GM23338 (cell line): ENCODE results near the gene GNAI2. TPM values are rescaled to one million over a fixed set of nuclear protein-coding genes. Genes with fewer than 3 reads are reported as not detected.

Experiments used
- ATAC-seq: fragments of 200-7000 bp; cut with Tn5 transposase; 3 replicates; pipeline ENCODE4 v1.9.1; 2020
- DNase-seq: peaks from one replicate; pipeline ENCODE4 v3.0.0-alpha.2; 2015; ENCODE audit warnings: low spot score
- H2AFZ ChIP-seq: fragments of 200-600 bp; sonication (generic); 2 replicates; pipeline ENCODE4 v1.8.0; 2016; ENCODE audit warnings: antibody characterized with exemption, mild to moderate bottlenecking, moderate library complexity
- H3F3A ChIP-seq: fragments of 200-600 bp; sonication (generic); replicated peaks from 2 replicates; pipeline ENCODE4 v1.8.0; 2017; ENCODE audit warnings: antibody characterized with exemption, mixed run types, low read depth
- H3K27ac ChIP-seq: fragments of 200-600 bp; sonication (generic); 2 replicates; pipeline ENCODE4 v1.6.1; 2016; ENCODE audit warnings: low read depth
- H3K27me3 ChIP-seq: fragments of 200-600 bp; sonication (generic); 2 replicates; pipeline ENCODE4 v1.8.0; 2016; ENCODE audit warnings: mild to moderate bottlenecking, mixed run types, moderate library complexity; ENCODE audit not compliant: insufficient read depth
- H3K36me3 ChIP-seq: fragments of 200-600 bp; sonication (generic); 2 replicates; pipeline ENCODE4 v1.8.0; 2016; ENCODE audit warnings: mild to moderate bottlenecking; ENCODE audit not compliant: insufficient read depth
- H3K4me1 ChIP-seq: fragments of 200-600 bp; sonication (generic); 2 replicates; pipeline ENCODE4 v1.8.0; 2016; ENCODE audit warnings: mild to moderate bottlenecking, moderate library complexity; ENCODE audit not compliant: insufficient read depth
- H3K4me2 ChIP-seq: fragments of 200-600 bp; sonication (generic); 2 replicates; pipeline ENCODE4 v1.7.1; 2017; ENCODE audit warnings: mixed run types
- H3K4me3 ChIP-seq: fragments of 200-600 bp; sonication (generic); 2 replicates; pipeline ENCODE4 v1.6.1; 2016; ENCODE audit warnings: mixed run types
- H3K79me2 ChIP-seq: fragments of 200-600 bp; sonication (generic); replicated peaks from 2 replicates; pipeline ENCODE4 v1.8.0; 2017; ENCODE audit warnings: mild to moderate bottlenecking; ENCODE audit not compliant: insufficient read depth
- H3K9me2 ChIP-seq: fragments of 200-600 bp; sonication (generic); 2 replicates; pipeline ENCODE4 v1.8.0; 2017; ENCODE audit not compliant: insufficient read depth
- H4K20me1 ChIP-seq: fragments of 200-600 bp; sonication (generic); replicated peaks from 2 replicates; pipeline ENCODE4 v1.8.0; 2017; ENCODE audit warnings: mild to moderate bottlenecking; ENCODE audit not compliant: insufficient read depth
- H3K27ac Mint-ChIP-seq: 2 replicates; pipeline ENCODE4 v1.8.0; 2020; ENCODE audit warnings: inconsistent platforms, mild to moderate bottlenecking, moderate library complexity, mixed read lengths
- H3K27me3 Mint-ChIP-seq: 3 replicates; pipeline ENCODE4 v1.8.0; 2022; ENCODE audit warnings: low read depth, mild to moderate bottlenecking, moderate library complexity, mixed read lengths, inconsistent platforms; ENCODE audit not compliant: insufficient read depth, poor library complexity
- H3K36me3 Mint-ChIP-seq: 3 replicates; pipeline ENCODE4 v1.8.0; 2021; ENCODE audit warnings: low read depth, mild to moderate bottlenecking, inconsistent platforms, moderate library complexity, mixed read lengths
- H3K4me1 Mint-ChIP-seq: 3 replicates; pipeline ENCODE4 v1.8.0; 2020; ENCODE audit warnings: mild to moderate bottlenecking, inconsistent platforms, mixed read lengths
- H3K4me3 Mint-ChIP-seq: 3 replicates; pipeline ENCODE4 v1.8.0; 2021; ENCODE audit warnings: moderate library complexity, mild to moderate bottlenecking, inconsistent platforms, mixed read lengths
- H3K9me3 Mint-ChIP-seq: 3 replicates; pipeline ENCODE4 v1.8.0; 2020; ENCODE audit warnings: moderate library complexity, mild to moderate bottlenecking, inconsistent platforms, mixed read lengths
- CREB1 ChIP-seq: fragments of 250-450 bp; sonication (Bioruptor Pico); IDR thresholded peaks from 2 replicates; pipeline ENCODE4 v1.5.0; 2020; ENCODE audit warnings: low read depth, mild to moderate bottlenecking, moderate library complexity
- EZH2 ChIP-seq: fragments of 200-600 bp; sonication (generic); IDR thresholded peaks from one replicate; pipeline ENCODE4 v1.8.0; 2017; ENCODE audit warnings: antibody characterized with exemption, mild to moderate bottlenecking, low read depth; ENCODE audit not compliant: unreplicated experiment
- EZH2phosphoT487 ChIP-seq: fragments of 200-600 bp; sonication (generic); IDR thresholded peaks from one replicate; pipeline ENCODE4 v1.8.1; 2018; ENCODE audit warnings: antibody characterized with exemption; ENCODE audit not compliant: unreplicated experiment
- JUNB ChIP-seq: IDR thresholded peaks from one replicate; pipeline ENCODE4 v1.6.1; 2016; ENCODE audit warnings: antibody characterized with exemption; ENCODE audit not compliant: unreplicated experiment
- NANOG ChIP-seq: IDR thresholded peaks from 2 replicates; pipeline ENCODE4 v1.6.1; 2016; ENCODE audit warnings: antibody characterized with exemption, borderline replicate concordance
- POLR2AphosphoS5 ChIP-seq: IDR thresholded peaks from 2 replicates; pipeline ENCODE4 v1.6.1; 2016; ENCODE audit warnings: antibody characterized with exemption, low read depth
- STAT1 ChIP-seq: IDR thresholded peaks from one replicate; pipeline ENCODE4 v1.6.1; 2016; ENCODE audit warnings: antibody characterized with exemption; ENCODE audit not compliant: unreplicated experiment
- ZNF114 ChIP-seq: fragments of 250-450 bp; sonication (Bioruptor Pico); IDR thresholded peaks from 2 replicates; pipeline ENCODE4 v1.5.0; 2020; ENCODE audit warnings: mild to moderate bottlenecking, moderate library complexity
- ZNF331 ChIP-seq: fragments of 250-450 bp; sonication (Bioruptor Pico); IDR thresholded peaks from 2 replicates; pipeline ENCODE4 v1.5.0; 2020; ENCODE audit warnings: low read depth, mild to moderate bottlenecking, moderate library complexity
- polyA plus RNA-seq: library from polyadenylated mRNA; unstranded; fragments of >200 nt; fragmentation: Nextera tagmentation; extraction: Ambion mirVana; gene quantifications from 2 replicates; pipeline ENCODE4 v1.2.1, GENCODE V29; 2016
- total RNA-seq: library from RNA; depleted of rRNA; stranded (reverse); fragments of >200 nt; shearing (Covaris generic); gene quantifications from 2 replicates; pipeline ENCODE4 v1.2.3, GENCODE V29; 2014
- TF ChIP-seq, protein P1 (sequence below): IDR thresholded peaks from one replicate; pipeline ENCODE4 v1.6.1; 2018; ENCODE audit warnings: antibody characterized with exemption; ENCODE audit not compliant: unreplicated experiment
- TF ChIP-seq, protein P2 (sequence below), 2 experiments: fragments of 200-600 bp in 1 of 2; sonication (generic) in 1 of 2; conservative IDR thresholded peaks; 2 replicates each; pipeline versions ENCODE4 v1.5.1 to v1.6.1; 2016 to 2017; ENCODE audit warnings: antibody characterized with exemption in 2 of 2, low read depth in 2 of 2, mild to moderate bottlenecking in 2 of 2, moderate library complexity in 1 of 2
- TF ChIP-seq, protein P3 (sequence below): IDR thresholded peaks from 2 replicates; pipeline ENCODE4 v1.6.1; 2016; ENCODE audit warnings: antibody characterized with exemption
- TF ChIP-seq, protein P4 (sequence below): fragments of 250-450 bp; sonication (Bioruptor Pico); IDR thresholded peaks from 2 replicates; pipeline ENCODE4 v1.5.0; 2020; ENCODE audit warnings: mild to moderate bottlenecking, moderate library complexity

The GNAI2 gene
- total and polyA plus RNA-seq, 2 experiments from 2014 or later = 138 to 153 TPM

DNA sequence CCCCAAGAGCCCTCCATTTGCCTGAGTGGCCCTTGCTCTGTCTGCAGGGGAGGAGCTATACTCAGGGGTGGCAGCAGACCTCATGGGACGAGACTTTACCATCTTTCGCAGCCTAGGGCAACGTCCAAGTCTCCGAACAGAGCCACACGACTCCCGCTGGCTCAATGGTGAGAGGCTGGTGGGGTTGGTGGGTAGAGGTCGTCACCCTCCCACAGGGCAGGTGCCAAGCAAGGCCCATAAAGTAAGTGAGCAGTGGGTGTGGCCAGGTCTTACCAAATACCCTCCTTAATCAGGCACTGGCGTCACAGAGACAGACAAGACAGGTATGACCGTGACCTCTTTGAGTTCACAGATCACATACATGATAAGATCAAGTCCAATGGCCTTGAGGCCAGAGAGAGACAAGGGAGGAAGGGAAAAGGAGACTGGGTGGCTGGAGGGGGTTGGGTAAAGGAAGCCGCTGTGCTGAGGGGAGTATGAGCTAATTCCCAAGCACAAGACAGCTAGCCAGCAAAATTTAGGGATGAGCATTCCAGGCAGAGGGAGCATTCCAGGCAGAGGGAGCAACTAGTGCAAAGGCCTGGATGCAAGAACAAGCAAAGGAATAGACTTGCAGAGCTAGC is 35.4 kb downstream of the GNAI2 start:
- TF ChIP-seq ZNF114 (CRISPR knock-in tag) (no peak), NANOG (no peak), JUNB (no peak), EZH2 (no peak), ZNF331 (CRISPR knock-in tag) (no peak), POLR2AphosphoS5 (no peak), EZH2phosphoT487 (no peak), STAT1 (no peak), CREB1 (no peak)
- TF ChIP-seq, protein P1, sequence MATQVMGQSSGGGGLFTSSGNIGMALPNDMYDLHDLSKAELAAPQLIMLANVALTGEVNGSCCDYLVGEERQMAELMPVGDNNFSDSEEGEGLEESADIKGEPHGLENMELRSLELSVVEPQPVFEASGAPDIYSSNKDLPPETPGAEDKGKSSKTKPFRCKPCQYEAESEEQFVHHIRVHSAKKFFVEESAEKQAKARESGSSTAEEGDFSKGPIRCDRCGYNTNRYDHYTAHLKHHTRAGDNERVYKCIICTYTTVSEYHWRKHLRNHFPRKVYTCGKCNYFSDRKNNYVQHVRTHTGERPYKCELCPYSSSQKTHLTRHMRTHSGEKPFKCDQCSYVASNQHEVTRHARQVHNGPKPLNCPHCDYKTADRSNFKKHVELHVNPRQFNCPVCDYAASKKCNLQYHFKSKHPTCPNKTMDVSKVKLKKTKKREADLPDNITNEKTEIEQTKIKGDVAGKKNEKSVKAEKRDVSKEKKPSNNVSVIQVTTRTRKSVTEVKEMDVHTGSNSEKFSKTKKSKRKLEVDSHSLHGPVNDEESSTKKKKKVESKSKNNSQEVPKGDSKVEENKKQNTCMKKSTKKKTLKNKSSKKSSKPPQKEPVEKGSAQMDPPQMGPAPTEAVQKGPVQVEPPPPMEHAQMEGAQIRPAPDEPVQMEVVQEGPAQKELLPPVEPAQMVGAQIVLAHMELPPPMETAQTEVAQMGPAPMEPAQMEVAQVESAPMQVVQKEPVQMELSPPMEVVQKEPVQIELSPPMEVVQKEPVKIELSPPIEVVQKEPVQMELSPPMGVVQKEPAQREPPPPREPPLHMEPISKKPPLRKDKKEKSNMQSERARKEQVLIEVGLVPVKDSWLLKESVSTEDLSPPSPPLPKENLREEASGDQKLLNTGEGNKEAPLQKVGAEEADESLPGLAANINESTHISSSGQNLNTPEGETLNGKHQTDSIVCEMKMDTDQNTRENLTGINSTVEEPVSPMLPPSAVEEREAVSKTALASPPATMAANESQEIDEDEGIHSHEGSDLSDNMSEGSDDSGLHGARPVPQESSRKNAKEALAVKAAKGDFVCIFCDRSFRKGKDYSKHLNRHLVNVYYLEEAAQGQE = no peak
- TF ChIP-seq, protein P2, sequence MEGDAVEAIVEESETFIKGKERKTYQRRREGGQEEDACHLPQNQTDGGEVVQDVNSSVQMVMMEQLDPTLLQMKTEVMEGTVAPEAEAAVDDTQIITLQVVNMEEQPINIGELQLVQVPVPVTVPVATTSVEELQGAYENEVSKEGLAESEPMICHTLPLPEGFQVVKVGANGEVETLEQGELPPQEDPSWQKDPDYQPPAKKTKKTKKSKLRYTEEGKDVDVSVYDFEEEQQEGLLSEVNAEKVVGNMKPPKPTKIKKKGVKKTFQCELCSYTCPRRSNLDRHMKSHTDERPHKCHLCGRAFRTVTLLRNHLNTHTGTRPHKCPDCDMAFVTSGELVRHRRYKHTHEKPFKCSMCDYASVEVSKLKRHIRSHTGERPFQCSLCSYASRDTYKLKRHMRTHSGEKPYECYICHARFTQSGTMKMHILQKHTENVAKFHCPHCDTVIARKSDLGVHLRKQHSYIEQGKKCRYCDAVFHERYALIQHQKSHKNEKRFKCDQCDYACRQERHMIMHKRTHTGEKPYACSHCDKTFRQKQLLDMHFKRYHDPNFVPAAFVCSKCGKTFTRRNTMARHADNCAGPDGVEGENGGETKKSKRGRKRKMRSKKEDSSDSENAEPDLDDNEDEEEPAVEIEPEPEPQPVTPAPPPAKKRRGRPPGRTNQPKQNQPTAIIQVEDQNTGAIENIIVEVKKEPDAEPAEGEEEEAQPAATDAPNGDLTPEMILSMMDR (conservative IDR thresholded peaks at IDR 0.05; ENCODE audit: low read depth in 2 of 2) = no peak
- TF ChIP-seq, protein P3, sequence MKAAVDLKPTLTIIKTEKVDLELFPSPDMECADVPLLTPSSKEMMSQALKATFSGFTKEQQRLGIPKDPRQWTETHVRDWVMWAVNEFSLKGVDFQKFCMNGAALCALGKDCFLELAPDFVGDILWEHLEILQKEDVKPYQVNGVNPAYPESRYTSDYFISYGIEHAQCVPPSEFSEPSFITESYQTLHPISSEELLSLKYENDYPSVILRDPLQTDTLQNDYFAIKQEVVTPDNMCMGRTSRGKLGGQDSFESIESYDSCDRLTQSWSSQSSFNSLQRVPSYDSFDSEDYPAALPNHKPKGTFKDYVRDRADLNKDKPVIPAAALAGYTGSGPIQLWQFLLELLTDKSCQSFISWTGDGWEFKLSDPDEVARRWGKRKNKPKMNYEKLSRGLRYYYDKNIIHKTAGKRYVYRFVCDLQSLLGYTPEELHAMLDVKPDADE = no peak
- TF ChIP-seq, protein P4, sequence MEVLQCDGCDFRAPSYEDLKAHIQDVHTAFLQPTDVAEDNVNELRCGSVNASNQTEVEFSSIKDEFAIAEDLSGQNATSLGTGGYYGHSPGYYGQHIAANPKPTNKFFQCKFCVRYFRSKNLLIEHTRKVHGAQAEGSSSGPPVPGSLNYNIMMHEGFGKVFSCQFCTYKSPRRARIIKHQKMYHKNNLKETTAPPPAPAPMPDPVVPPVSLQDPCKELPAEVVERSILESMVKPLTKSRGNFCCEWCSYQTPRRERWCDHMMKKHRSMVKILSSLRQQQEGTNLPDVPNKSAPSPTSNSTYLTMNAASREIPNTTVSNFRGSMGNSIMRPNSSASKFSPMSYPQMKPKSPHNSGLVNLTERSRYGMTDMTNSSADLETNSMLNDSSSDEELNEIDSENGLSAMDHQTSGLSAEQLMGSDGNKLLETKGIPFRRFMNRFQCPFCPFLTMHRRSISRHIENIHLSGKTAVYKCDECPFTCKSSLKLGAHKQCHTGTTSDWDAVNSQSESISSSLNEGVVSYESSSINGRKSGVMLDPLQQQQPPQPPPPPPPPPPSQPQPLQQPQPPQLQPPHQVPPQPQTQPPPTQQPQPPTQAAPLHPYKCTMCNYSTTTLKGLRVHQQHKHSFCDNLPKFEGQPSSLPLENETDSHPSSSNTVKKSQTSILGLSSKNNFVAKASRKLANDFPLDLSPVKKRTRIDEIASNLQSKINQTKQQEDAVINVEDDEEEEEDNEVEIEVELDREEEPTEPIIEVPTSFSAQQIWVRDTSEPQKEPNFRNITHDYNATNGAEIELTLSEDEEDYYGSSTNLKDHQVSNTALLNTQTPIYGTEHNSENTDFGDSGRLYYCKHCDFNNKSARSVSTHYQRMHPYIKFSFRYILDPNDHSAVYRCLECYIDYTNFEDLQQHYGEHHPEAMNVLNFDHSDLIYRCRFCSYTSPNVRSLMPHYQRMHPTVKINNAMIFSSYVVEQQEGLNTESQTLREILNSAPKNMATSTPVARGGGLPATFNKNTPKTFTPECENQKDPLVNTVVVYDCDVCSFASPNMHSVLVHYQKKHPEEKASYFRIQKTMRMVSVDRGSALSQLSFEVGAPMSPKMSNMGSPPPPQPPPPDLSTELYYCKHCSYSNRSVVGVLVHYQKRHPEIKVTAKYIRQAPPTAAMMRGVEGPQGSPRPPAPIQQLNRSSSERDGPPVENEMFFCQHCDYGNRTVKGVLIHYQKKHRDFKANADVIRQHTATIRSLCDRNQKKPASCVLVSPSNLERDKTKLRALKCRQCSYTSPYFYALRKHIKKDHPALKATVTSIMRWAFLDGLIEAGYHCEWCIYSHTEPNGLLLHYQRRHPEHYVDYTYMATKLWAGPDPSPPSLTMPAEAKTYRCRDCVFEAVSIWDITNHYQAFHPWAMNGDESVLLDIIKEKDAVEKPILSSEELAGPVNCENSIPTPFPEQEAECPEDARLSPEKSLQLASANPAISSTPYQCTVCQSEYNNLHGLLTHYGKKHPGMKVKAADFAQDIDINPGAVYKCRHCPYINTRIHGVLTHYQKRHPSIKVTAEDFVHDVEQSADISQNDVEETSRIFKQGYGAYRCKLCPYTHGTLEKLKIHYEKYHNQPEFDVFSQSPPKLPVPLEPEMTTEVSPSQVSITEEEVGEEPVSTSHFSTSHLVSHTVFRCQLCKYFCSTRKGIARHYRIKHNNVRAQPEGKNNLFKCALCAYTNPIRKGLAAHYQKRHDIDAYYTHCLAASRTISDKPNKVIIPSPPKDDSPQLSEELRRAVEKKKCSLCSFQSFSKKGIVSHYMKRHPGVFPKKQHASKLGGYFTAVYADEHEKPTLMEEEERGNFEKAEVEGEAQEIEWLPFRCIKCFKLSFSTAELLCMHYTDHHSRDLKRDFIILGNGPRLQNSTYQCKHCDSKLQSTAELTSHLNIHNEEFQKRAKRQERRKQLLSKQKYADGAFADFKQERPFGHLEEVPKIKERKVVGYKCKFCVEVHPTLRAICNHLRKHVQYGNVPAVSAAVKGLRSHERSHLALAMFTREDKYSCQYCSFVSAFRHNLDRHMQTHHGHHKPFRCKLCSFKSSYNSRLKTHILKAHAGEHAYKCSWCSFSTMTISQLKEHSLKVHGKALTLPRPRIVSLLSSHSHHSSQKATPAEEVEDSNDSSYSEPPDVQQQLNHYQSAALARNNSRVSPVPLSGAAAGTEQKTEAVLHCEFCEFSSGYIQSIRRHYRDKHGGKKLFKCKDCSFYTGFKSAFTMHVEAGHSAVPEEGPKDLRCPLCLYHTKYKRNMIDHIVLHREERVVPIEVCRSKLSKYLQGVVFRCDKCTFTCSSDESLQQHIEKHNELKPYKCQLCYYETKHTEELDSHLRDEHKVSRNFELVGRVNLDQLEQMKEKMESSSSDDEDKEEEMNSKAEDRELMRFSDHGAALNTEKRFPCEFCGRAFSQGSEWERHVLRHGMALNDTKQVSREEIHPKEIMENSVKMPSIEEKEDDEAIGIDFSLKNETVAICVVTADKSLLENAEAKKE (CRISPR knock-in tag) = no peak
- DNase-seq (no peak), ATAC-seq (no peak)
- H3K4me3 ChIP-seq = no peak overlapping the region
- H2AFZ ChIP-seq = no peak overlapping the region
- H3K4me2 ChIP-seq = no peak overlapping the region
- no peaks in the 10 kb centered on the region for H3K9me2 ChIP-seq
- Mint-ChIP-seq H3K27me3 (peaks cover 45% of the 10 kb centered on the region), H3K4me3 (no peak overlapping the region; the same call in 2 of the 3 replicates), H3K4me1 (peaks cover 58% of the 10 kb centered on the region), H3K27ac (no peak overlapping the region), H3K9me3 (no peaks in the 10 kb centered on the region), H3K36me3 (no peaks in the 10 kb centered on the region)
- no peaks in the 10 kb centered on the region for H4K20me1 ChIP-seq
- no peaks in the 10 kb centered on the region for H3K79me2 ChIP-seq
- H3K4me1 ChIP-seq = peaks cover 34% of the 10 kb centered on the region
- H3K36me3 ChIP-seq = no peaks in the 10 kb centered on the region
- H3K27ac ChIP-seq = no peak overlapping the region
- peaks cover 5% of the 10 kb centered on the region; the same call in 1 of the 2 replicates for H3F3A ChIP-seq
- peaks cover 35% of the 10 kb centered on the region for H3K27me3 ChIP-seq
